Measurements from ENCODE around the gene IGFALS.

Gene IGFALS
- total RNA-seq: 0.54 to 1.5 (median 0.60) reads per million in 4 experiments

GRCh38 chr16:1793578-1794220, at the start of gene IGFALS:
Gene IGFALS, minus strand, starts transcription at chr16:1793705. Its CDS starts 53 bp downstream, at chr16:1793652.
- DNase-seq: no peak

- DNase-seq: no peak
Observed at GRCh38 chr16:1839554-1839953, 46.0 kb upstream of the IGFALS start.

- DNase-seq: no peak
Observed at GRCh38 chr16:1834096-1834495, 40.6 kb upstream of the IGFALS start.

GRCh38 chr16:1832838-1833454, 39.4 kb upstream of the IGFALS start:
- DNase-seq: no peak

- no peak for DNase-seq
Observed at GRCh38 chr16:1831186-1832075, 37.9 kb upstream of the IGFALS start.

- DNase-seq: no peak
Observed at GRCh38 chr16:1830213-1830612, 36.7 kb upstream of the IGFALS start.

DNA sequence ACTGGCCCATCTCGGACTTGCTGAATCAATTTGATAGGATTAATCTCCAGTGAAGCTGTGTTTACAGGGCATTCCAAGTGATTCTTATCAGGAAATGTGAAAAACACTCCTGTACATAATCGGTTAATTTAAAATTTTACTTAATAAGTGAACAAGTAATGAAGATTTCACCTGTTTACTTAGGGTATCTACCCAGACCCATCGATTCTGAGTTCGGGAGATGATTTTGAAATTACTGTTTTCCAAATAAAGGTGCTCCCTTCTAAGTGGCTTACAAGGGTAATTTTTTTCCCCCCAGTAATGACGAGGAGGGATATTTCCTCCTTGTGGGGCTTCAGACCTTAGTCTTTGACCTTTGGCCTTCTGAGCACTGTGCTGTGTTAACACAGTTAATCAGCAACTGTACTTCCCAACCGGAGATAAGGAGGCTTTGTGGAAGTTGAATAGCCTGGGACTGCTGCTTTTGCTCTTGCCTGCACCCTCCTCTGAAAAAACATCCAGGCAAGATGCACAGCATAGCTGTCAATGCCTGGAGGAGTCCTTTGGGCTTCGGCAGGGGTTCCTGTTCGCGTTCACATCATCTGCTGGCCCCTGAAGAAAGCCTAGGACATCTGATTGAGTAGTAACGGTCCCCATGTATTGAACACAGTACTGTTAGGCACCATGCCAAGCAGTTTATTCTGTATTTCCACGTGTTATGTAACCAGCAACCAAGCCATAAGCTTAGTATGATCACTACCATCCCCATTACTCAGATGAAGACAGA, 35.3 kb upstream of the IGFALS start:
- no peak for DNase-seq

DNA sequence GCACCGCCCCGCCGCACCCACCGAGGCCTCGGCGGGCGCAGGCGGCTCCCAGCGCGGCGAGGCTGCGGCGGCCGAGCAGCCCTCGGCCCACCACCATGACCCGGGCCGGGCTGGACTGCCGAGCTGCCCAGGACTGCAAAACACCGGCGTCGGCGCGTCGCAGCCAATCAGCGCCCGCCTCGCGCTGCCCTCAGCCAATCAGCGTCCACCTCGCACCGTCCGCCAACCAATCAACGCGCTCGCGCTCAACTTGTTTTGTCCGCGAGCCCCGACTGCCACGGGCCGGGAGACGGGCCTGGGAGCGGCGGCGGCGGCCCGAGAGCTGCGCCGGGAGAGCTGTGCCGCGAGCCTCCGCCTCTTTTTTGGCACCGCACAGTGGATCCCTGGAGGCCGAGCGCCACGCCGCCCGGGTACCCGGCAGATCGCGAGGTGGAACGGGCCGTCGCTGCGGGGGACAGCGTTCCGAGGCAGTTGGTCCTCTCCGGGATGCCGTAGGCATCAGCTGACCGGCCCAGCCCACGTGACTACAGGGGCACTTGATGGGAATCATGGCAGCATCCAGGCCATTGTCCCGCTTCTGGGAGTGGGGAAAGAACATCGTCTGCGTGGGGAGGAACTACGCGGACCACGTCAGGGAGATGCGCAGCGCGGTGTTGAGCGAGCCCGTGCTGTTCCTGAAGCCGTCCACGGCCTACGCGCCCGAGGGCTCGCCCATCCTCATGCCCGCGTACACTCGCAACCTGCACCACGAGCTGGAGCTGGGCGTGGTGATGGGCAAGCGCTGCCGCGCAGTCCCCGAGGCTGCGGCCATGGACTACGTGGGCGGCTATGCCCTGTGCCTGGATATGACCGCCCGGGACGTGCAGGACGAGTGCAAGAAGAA, 33.4 kb upstream of the IGFALS start, which contains the start of the genes FAHD1 and HAGH:
Gene FAHD1, plus strand, starts transcription at position 516 of the 883 bp plus-strand sequence. Its CDS starts 33 bp downstream, at position 549.
Gene HAGH, minus strand, starts transcription at position 135 of the 883 bp plus-strand sequence. Its CDS starts 38 bp downstream, at position 97.
- DNase-seq: peak; percentile 80

GRCh38 chr16:1825864-1826690, 32.6 kb upstream of the IGFALS start:
- peak; percentile 59 for DNase-seq

GRCh38 chr16:1825381-1825863, 31.9 kb upstream of the IGFALS start:
- DNase-seq: no peak

DNA sequence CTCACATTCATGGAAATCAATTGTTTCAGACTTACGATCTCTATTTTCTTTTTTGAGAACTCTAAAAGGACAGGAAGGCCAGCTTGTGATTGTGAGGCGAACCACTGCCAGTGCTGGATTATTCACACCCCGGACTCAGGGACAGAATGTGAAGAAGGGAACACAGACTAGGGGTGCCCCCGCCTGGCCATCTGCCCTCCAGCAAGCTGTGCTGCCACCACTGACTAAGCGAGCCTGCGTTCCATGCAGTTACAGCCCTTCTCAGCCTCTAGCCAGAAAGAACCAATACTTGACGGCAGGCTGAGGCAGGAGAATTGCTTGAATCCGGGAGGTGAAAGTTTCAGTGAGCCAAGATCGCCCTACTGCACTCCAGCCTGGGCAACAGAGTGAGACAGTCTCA, 30.3 kb upstream of the IGFALS start:
- DNase-seq: no peak

- DNase-seq: no peak
Observed at GRCh38 chr16:1822801-1823200, 29.3 kb upstream of the IGFALS start.

- DNase-seq: no peak
Observed at GRCh38 chr16:1821861-1822611, 28.5 kb upstream of the IGFALS start.

- DNase-seq: no peak
Observed at GRCh38 chr16:1820946-1821290, 27.4 kb upstream of the IGFALS start.

DNA sequence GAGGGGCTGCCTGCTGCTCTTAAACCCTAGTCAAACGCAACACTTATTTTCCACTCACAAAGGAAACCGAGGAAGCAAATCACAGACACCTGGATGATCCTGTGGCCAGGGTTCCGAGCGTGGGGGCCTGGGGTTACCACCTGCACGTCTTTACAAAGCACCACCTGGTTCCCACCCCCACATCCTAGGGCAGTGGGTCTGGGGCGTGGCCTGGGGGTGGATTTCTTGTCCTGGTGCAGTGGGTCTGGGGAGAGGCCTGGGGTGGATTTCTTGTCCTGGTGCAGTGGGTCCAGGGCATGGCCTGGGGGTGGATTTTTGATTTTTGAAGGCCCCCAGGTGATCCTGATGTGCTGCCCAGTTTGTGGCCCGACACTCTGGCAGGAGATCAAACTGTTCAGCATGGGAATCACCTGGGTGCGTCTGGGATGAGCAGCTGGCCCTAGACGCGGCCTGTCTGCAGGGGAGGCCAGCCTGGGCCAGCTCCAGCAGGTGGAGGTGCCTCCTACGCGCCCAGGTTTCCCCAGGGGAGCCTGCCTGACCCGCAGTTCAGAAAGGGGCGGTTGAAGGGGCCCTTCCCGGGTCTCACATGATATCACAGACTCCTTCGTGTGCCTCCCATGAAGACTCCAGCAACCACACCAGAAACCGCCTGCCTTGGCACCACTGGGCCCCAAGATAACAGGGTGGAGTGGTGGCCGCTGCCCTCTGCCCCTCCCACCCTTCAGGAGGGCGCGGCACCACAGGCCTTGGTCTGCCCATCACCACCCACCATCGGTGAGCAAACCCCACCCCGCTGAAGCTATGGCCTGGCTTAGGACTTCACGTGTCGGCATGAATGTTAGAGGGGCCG, 26.8 kb upstream of the IGFALS start:
- no peak for DNase-seq

GRCh38 chr16:1819611-1820010, 26.1 kb upstream of the IGFALS start:
- no peak for DNase-seq

GRCh38 chr16:1818873-1819525, 25.5 kb upstream of the IGFALS start:
- no peak for DNase-seq

GRCh38 chr16:1818204-1818872, 24.8 kb upstream of the IGFALS start:
- no peak for DNase-seq
